GM18511 (cell line): ENCODE measurements around the gene TMEM72.

Source experiments
- ATAC-seq: cut with Tn5 transposase; IDR thresholded peaks from one replicate; pipeline ENCODE4 v1.9.1; 2021; ENCODE audit warnings: mild to moderate bottlenecking, moderate library complexity; ENCODE audit not compliant: unreplicated experiment

TMEM72 gene

GRCh38 chr10:44932517-44933450, 21.6 kb downstream of the TMEM72 start:
- ATAC-seq = peak; percentile 97

GRCh38 chr10:44933451-44934321, 22.5 kb downstream of the TMEM72 start:
- no peak for ATAC-seq

- no peak for ATAC-seq
Observed at GRCh38 chr10:44934416-44935200, 23.5 kb downstream of the TMEM72 start.

GRCh38 chr10:44935201-44935965, 24.2 kb downstream of the TMEM72 start:
- no peak for ATAC-seq

GRCh38 chr10:44935966-44936295, 24.8 kb downstream of the TMEM72 start:
- no peak for ATAC-seq

- no peak for ATAC-seq
Observed at GRCh38 chr10:44936314-44936975, 25.3 kb downstream of the TMEM72 start.

GRCh38 chr10:44937196-44938005, 26.3 kb downstream of the TMEM72 start:
- no peak for ATAC-seq

GRCh38 chr10:44938956-44939355, 27.8 kb downstream of the TMEM72 start:
- no peak for ATAC-seq

GRCh38 chr10:44939691-44940401, 28.7 kb downstream of the TMEM72 start:
- ATAC-seq = no peak

GRCh38 chr10:44944354-44944753, 33.2 kb downstream of the TMEM72 start:
- no peak for ATAC-seq

GRCh38 chr10:44946205-44946604, 35.1 kb downstream of the TMEM72 start:
- ATAC-seq = peak; percentile 72

- ATAC-seq = peak; percentile 55
Observed at GRCh38 chr10:44947371-44948152, 36.4 kb downstream of the TMEM72 start.

- no peak for ATAC-seq
Observed at GRCh38 chr10:44948642-44949041, 37.5 kb downstream of the TMEM72 start.

- ATAC-seq = no peak
Observed at GRCh38 chr10:44949127-44949802, 38.1 kb downstream of the TMEM72 start.

- no peak for ATAC-seq
Observed at GRCh38 chr10:44949915-44950314, 38.8 kb downstream of the TMEM72 start.

GRCh38 chr10:44950326-44951225, 39.4 kb downstream of the TMEM72 start:
- ATAC-seq = peak; percentile 35
